Naive B cell (primary cell): ENCODE results near the gene MAN1A1. TPM values are rescaled to one million over a fixed set of nuclear protein-coding genes. Genes with fewer than 3 reads are reported as not detected.

Source experiments
- ATAC-seq, 2 donors: fragments of 150-1000 bp; cut with Tn5 transposase; 2 replicates each; pipeline ENCODE4 v1.10.0; 2021; ENCODE audit warnings: low read depth in 2 of 2, mild to moderate bottlenecking in 2 of 2, moderate library complexity in 2 of 2
- DNase-seq: peaks from one replicate; pipeline ENCODE4 v3.0.0; 2022
- H3K27ac Mint-ChIP-seq, 6 donors: one replicate each; pipeline ENCODE4 v1.8.0; 2020 to 2022; ENCODE audit warnings: mild to moderate bottlenecking in 6 of 6, mixed read lengths in 6 of 6, moderate library complexity in 5 of 6, inconsistent platforms in 2 of 6
- H3K27me3 Mint-ChIP-seq, 3 donors: one replicate each; pipeline ENCODE4 v1.8.0; 2021 to 2022; ENCODE audit warnings: mixed read lengths in 3 of 3, mild to moderate bottlenecking in 1 of 3
- H3K36me3 Mint-ChIP-seq, 2 donors: one replicate each; pipeline ENCODE4 v1.8.0; 2020 to 2022; ENCODE audit warnings: mixed read lengths in 2 of 2, inconsistent platforms in 1 of 2, mild to moderate bottlenecking in 1 of 2
- H3K4me1 Mint-ChIP-seq, 3 donors: one replicate each; pipeline ENCODE4 v1.8.0; 2020 to 2022; ENCODE audit warnings: mixed read lengths in 3 of 3, inconsistent platforms in 1 of 3, mild to moderate bottlenecking in 1 of 3, moderate library complexity in 1 of 3
- H3K4me3 Mint-ChIP-seq, 8 donors: one replicate each; pipeline ENCODE4 v1.8.0; 2020 to 2022; ENCODE audit warnings: mild to moderate bottlenecking in 8 of 8, mixed read lengths in 8 of 8, moderate library complexity in 8 of 8, inconsistent platforms in 2 of 8
- H3K9me3 Mint-ChIP-seq, 7 donors: one replicate each; pipeline ENCODE4 v1.8.0; 2020 to 2022; ENCODE audit warnings: mixed read lengths in 7 of 7, mild to moderate bottlenecking in 5 of 7, inconsistent platforms in 2 of 7, moderate library complexity in 1 of 7
- polyA plus RNA-seq, 6 donors: library from polyadenylated mRNA; unstranded; fragments of 300-500 nt; fragmentation: Illumina TruSeq; gene quantifications; one replicate each; pipeline ENCODE4 v1.2.3, GENCODE V29; 2021; ENCODE audit warnings: low read depth in 6 of 6

MAN1A1 gene
- polyA plus RNA-seq, 6 donors from 2014 or later, result 14.2 to 23.1 (median 19.0) TPM

DNA sequence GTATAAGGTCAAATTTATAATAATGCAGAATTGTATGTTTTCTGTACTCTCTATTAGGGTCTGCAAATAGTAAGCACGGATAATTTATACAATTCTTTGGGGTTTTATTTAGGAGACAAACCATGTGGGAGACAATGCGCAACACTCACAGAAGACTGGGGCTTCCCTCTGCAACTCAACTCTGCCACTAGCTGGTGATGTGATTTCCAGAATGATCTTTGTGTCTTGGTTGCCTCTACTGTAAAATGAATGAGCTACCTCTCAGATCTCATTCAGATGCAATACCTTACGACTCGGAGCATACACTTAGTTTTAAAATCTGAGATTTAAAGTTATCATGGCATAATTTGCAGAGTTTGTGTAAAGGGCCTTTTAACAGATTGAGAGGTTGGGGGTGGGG lies 6.4 kb downstream of the MAN1A1 start:
- ATAC-seq (no peak), DNase-seq (no peak)
- Mint-ChIP-seq H3K36me3 (no peaks in the 10 kb centered on the region), H3K27me3 (no peaks in the 10 kb centered on the region), H3K4me3 (no peak overlapping the region), H3K9me3 (no peaks in the 10 kb centered on the region), H3K4me1 (peaks cover 48 to 68% (median 63%) of the 10 kb centered on the region in 3 donors), H3K27ac (peak overlapping the region in 2 of 6 donors; percentile 5 to 43)

DNA sequence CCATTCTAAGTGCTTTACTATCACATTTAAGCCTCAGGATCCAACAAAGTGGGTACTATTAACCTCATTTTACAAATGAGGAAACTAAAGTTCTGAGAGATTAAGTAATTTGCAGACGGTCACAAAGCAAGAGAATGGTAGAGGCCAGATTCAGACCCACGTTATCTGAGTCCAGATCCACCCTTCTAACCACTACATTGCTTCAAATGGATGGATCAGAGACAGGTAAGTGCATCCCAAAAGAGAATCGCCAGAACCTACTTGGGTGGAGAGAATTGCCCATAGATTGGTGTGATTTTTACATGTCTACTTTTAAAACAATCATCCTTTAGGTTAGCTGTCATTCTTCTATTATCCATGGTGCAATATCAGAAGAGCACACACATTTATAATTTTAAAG lies 7.1 kb downstream of the MAN1A1 start:
- DNase-seq (no peak), ATAC-seq (no peak)
- no peaks in the 10 kb centered on the region for H3K36me3 Mint-ChIP-seq
- H3K27ac Mint-ChIP-seq, result peak overlapping the region in 1 of 6 donors; percentile 11
- no peaks in the 10 kb centered on the region for H3K27me3 Mint-ChIP-seq
- no peaks in the 10 kb centered on the region for H3K9me3 Mint-ChIP-seq
- peaks cover 42 to 65% (median 56%) of the 10 kb centered on the region in 3 donors for H3K4me1 Mint-ChIP-seq
- no peak overlapping the region for H3K4me3 Mint-ChIP-seq

DNA sequence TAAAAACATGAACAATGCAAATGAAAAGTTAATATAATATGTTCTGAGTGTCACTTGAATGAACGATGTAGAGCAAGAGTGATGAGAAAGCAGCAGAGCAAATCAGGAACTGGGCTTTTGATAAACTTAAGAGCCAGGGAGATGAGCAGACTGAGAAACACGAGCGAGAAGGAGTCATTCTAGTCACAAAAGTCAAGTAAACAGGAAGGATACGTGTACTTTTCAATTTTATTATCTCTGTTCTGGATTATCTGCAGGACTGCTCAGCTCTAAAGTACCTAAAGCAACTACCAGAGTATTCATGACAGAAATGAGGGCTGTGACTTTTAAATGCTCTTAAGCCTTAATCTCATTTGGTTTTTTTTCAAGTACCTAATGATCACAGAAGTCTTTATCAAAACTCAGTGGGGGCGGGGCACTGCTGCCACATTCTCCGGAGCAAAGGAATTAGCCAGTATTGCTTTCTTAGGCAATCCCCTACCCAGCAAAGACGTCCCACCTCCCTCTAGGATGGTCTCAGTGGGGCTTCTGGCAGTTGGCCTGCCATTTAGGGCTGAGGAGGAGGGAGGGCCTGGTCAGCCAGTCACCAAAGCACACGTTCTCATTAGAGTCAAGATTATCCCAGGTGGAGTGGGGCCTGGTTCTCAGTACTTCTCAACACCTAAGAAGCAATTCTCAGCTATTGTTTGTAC lies 8.6 kb downstream of the MAN1A1 start:
- H3K9me3 Mint-ChIP-seq, result no peaks in the 10 kb centered on the region
- H3K36me3 Mint-ChIP-seq, result no peaks in the 10 kb centered on the region
- peak in 1 of 2 donors; percentile 24 for ATAC-seq
- peak overlapping the region; percentile 3 to 71 (median 46) for H3K27ac Mint-ChIP-seq
- peaks cover 28 to 59% (median 52%) of the 10 kb centered on the region in 3 donors for H3K4me1 Mint-ChIP-seq
- no peaks in the 10 kb centered on the region for H3K27me3 Mint-ChIP-seq
- no peak for DNase-seq
- H3K4me3 Mint-ChIP-seq, result peak overlapping the region in 3 of 8 donors; percentile 26 to 50 (median 36)

DNA sequence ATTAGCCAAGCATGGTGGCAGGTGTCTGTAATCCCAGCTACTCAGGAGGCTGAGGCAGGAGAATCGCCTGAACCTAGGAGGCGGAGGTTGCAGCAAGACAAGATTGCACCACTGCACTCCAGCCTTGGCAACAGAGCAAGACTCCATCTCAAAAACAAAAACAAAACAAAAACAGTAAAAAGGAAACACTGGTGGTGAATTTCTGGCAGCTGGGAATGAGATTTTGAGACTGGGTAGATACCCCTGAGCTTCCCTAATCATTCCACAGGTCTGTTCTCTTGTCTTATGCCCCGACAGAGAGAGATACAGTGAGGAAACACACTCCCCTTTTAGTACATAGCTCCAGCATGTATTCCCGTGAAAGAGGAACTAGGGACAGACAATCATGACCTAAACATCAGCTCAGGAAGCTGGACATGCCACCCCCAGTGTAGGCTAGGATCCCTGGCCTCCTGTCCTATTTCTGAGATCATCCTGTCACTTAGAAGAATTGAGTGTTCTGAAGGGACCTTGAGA lies 9.6 kb downstream of the MAN1A1 start:
- no peaks in the 10 kb centered on the region for H3K36me3 Mint-ChIP-seq
- H3K27me3 Mint-ChIP-seq, result no peaks in the 10 kb centered on the region
- DNase-seq, result no peak
- H3K4me3 Mint-ChIP-seq, result no peak overlapping the region
- H3K9me3 Mint-ChIP-seq, result no peaks in the 10 kb centered on the region
- peaks cover 27 to 60% (median 50%) of the 10 kb centered on the region in 3 donors for H3K4me1 Mint-ChIP-seq
- H3K27ac Mint-ChIP-seq, result peak overlapping the region in 5 of 6 donors; percentile 15 to 68 (median 47)
- no peak for ATAC-seq

DNA sequence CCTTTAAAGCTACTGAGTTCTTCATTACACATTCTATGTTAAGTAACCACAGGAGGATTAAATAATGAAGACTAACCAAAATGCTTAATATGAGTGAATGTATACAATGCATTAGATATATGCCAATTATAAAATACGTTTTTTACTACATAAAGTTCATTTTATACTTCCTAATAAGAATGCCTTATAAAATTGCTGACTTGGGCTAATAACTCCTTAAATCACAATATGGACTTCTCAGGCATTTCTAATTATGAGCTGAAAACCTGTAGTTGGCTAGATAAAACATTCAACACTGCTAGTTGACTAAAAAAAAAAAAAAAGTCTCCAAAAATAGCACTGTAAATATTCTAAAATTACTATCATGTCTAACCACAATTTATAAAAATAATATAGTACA lies 11.8 kb downstream of the MAN1A1 start:
- Mint-ChIP-seq H3K4me3 (no peak overlapping the region), H3K27ac (peak overlapping the region in 1 of 6 donors; percentile 84), H3K36me3 (no peaks in the 10 kb centered on the region), H3K4me1 (peaks cover 33 to 59% (median 52%) of the 10 kb centered on the region in 3 donors), H3K9me3 (no peaks in the 10 kb centered on the region), H3K27me3 (no peaks in the 10 kb centered on the region)
- ATAC-seq (no peak), DNase-seq (no peak)

DNA sequence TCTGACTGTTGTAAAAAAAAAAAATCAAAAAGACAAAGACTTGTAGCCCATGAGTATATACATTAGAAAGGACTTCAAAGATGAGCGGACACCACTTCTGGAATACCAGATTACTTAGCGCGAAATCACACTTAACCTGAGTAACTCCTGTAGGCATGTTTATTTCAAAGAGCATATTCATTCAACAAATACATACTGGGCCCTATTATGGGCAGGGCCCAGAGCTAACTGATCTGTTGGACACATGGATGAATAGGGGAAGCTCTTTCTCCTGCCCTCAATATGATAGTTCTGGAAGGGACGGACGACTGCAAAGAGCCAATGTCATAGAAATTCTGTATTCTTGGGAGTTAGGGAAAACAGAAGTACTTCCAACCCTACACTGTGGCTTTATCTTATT lies 12.3 kb downstream of the MAN1A1 start:
- no peak overlapping the region for H3K4me3 Mint-ChIP-seq
- peaks cover 29 to 59% (median 52%) of the 10 kb centered on the region in 3 donors for H3K4me1 Mint-ChIP-seq
- no peaks in the 10 kb centered on the region for H3K36me3 Mint-ChIP-seq
- ATAC-seq (no peak), DNase-seq (no peak)
- peak overlapping the region in 2 of 6 donors; percentile 4 to 84 for H3K27ac Mint-ChIP-seq
- H3K27me3 Mint-ChIP-seq, result no peaks in the 10 kb centered on the region
- no peaks in the 10 kb centered on the region for H3K9me3 Mint-ChIP-seq

DNA sequence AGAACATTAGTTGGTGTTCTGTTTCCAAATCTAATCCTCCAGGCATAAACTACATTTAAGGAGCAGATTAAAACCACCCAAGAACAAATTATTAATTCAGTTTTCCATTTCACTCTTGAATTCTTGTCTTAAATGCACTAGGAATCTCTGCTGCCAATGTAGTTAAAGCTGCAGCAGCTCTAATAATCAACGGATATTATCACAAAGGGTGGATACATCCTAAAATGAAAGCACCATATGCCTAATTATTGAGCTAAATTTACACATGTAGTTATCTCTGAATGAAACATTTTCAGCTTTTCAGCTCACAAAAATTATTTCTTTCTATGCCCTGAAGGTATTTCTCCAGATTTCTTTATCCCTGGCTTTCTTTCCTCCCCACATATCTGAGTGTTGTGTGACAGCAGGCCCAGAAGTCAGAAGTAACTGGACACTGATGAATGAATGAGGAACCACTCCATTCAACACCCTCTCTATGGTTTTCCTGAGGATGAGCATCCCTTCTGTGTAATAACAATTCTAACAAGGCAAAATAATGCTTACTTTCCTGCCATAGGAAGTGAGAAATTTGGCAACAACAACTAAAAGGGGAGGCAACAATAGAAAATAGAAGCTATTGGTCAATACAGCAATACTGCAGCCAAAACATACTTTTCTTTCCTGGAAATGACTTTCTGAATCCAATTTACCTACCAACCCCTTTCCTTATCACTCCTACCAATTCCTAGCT lies 14.9 kb downstream of the MAN1A1 start:
- H3K27ac Mint-ChIP-seq, result peak overlapping the region; percentile 3 to 94 (median 46)

DNA sequence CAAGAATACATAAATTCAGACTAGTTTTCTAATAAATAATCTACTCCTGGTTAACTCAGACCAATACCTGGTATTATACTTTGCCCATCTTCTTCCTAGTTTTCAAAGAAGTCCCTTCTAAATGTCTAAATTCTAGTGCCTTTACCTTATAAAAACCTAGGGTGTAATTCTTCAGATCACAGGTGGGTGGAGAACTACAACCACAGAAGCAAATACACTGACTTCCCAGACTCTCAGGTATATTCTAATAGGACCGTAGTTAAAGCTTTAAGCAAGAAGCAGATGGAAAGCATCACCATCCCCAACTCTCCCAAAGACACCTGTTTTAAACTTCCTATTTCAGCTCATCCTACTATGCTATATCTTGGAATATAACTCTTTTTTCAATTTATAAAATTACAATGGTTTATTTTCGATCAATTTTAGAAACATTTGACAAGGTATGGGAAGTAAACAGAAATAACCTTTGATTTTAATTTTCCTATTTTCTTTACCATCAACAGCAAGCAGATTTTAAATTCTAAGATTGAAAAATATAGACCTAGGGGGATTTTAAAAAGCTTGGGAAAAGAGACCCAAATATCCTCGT lies 15.8 kb downstream of the MAN1A1 start:
- peaks cover 26 to 47% (median 44%) of the 10 kb centered on the region in 3 donors for H3K4me1 Mint-ChIP-seq
- H3K27ac Mint-ChIP-seq, result peak overlapping the region in 2 of 6 donors; percentile 29 to 30
- H3K4me3 Mint-ChIP-seq, result no peak overlapping the region
- no peaks in the 10 kb centered on the region for H3K27me3 Mint-ChIP-seq
- no peaks in the 10 kb centered on the region for H3K9me3 Mint-ChIP-seq
- DNase-seq (peak; percentile 42), ATAC-seq (peak; percentile 41 to 47)
- peaks cover 0 to 6% of the 10 kb centered on the region in 2 donors for H3K36me3 Mint-ChIP-seq

More for the DNA sequence above, 14.9 kb downstream of the MAN1A1 start:
- no peaks in the 10 kb centered on the region for H3K27me3 Mint-ChIP-seq
- no peak for ATAC-seq
- no peak for DNase-seq
- H3K4me1 Mint-ChIP-seq, result peaks cover 25 to 55% (median 51%) of the 10 kb centered on the region in 3 donors
- no peak overlapping the region for H3K4me3 Mint-ChIP-seq
- peaks cover 0 to 4% of the 10 kb centered on the region in 2 donors for H3K36me3 Mint-ChIP-seq
- H3K9me3 Mint-ChIP-seq, result no peaks in the 10 kb centered on the region

DNA sequence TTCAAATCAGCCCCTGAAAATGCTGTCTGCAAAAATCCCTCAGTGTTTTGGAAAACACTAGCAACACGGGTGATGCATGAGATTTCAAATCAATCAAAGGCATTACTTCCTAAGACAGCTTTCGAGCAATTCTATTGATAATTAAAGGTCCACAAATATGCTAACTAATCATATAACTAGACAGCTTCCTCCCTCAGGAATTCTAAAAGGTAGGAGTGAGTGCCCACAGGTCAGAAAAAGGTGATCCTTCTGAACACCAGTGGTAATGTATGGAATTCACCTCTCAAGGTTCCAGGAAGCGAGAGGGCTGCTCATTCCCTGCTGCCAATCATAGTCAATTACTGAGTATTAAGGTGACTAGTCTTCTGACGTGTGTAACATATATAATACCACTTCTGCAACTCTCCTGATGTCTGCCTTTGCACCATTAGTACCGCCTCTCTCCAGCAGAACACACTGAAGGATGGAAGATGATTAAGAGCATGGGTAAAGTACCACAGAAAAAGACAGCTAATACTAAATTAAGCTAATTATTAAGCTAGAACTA lies 16.4 kb downstream of the MAN1A1 start:
- ATAC-seq (no peak), DNase-seq (no peak)
- Mint-ChIP-seq H3K9me3 (no peaks in the 10 kb centered on the region), H3K36me3 (peaks cover 0 to 11% of the 10 kb centered on the region in 2 donors), H3K4me1 (peaks cover 26 to 45% (median 41%) of the 10 kb centered on the region in 3 donors), H3K27me3 (no peaks in the 10 kb centered on the region), H3K27ac (no peak overlapping the region), H3K4me3 (no peak overlapping the region)

DNA sequence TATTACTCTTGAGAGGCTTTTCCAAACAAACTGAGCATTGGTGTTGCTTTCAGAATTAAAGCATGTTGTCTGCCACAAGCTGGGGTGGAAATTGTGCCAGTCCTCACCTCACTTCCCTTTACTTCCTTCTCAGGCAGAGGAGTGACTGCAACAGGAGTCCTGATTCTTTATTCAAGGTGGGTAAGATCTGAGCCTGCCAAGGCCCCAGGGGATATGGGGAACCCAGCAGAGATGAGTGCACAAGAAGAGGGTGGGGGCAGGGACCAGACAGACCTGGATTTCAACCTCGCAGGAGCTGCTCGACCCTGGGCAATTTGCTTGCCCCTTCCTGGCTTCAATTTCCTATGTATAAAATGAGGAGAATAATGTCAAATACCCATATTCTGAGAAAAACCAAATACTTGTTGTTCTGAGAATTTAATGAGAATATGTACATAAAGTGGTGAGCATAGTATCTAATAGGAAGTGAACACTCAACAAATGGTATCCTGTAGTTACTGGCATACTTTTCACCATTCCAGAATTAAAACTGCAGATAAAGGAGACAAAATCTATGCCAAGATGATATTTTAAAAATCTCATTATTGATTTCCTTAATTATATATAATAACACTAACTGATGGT lies 17.8 kb downstream of the MAN1A1 start:
- Mint-ChIP-seq H3K4me1 (peaks cover 26 to 47% (median 33%) of the 10 kb centered on the region in 3 donors), H3K4me3 (no peak overlapping the region), H3K9me3 (no peaks in the 10 kb centered on the region), H3K36me3 (peaks cover 0 to 11% of the 10 kb centered on the region in 2 donors), H3K27me3 (no peaks in the 10 kb centered on the region), H3K27ac (no peak overlapping the region)
- no peak for ATAC-seq
- DNase-seq, result no peak

DNA sequence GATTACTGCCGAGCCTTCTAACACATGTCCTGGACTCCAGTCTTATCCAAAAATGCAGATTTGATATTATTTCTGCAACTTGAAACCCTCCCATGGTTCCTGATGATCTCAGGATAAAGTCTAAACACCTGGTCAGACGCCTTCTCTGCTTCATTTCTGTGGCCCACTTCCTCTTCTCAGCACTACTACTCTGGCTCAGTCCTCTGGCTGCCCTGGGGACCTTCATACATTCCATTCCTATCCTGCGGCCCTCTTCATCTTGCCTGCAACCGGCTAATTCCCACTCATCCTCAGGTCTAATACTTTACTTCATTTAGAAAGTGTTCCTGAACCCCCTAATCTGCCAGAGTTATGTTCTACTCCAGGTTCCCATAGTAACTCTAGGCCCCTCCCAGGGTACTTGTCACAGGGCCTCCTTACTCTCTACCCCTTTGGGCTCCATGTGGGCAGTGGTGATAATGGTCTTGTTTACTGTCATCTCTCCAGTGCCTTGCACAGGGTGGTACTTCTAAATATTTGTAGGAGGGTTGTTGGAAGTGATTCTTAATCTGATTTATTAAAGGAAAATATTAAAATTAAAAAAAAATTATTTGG lies 18.9 kb downstream of the MAN1A1 start:
- Mint-ChIP-seq H3K4me1 (peaks cover 29 to 37% (median 30%) of the 10 kb centered on the region in 3 donors), H3K27me3 (no peaks in the 10 kb centered on the region), H3K27ac (peak overlapping the region in 3 of 6 donors; percentile 1 to 6 (median 3)), H3K4me3 (no peak overlapping the region), H3K36me3 (peaks cover 0 to 15% of the 10 kb centered on the region in 2 donors), H3K9me3 (no peaks in the 10 kb centered on the region)
- ATAC-seq, result peak; percentile 46 to 60
- no peak for DNase-seq

DNA sequence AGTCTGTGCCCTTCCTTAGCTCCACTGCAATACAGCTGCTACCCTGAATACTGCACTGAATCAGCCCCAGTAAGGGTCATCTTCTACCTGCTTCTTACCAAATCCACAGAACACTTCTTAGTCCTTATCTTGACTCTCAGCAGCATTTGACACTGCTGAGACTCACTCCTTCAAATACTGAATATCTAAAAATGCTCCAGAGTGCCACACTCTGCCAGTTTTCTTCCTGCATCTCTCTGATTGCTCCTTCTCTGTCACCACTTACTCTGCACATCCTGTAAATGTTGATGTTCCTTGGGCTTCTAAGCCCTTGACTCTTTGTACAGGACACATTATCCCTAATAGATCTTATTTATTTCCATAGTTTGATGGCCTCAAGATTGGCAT lies 19.8 kb downstream of the MAN1A1 start:
- Mint-ChIP-seq H3K9me3 (no peaks in the 10 kb centered on the region), H3K4me3 (no peak overlapping the region), H3K27ac (peak overlapping the region in 2 of 6 donors; percentile 2 to 30), H3K27me3 (no peaks in the 10 kb centered on the region), H3K4me1 (peaks cover 21 to 29% (median 23%) of the 10 kb centered on the region in 3 donors), H3K36me3 (peaks cover 0 to 15% of the 10 kb centered on the region in 2 donors)
- DNase-seq, result no peak
- ATAC-seq, result no peak
